PC-9 (cell line): Measurements from ENCODE around the gene SLC35A2. TPM values are rescaled to one million over a fixed set of nuclear protein-coding genes. Genes with fewer than 3 reads are reported as not detected.
"Not testable (repeated sequence)": the region's sequence is repeated elsewhere in the genome, so short reads cannot be mapped to it uniquely, and the experiment has no call there.

Source experiments
- BruUV-seq: library from RNA; stranded (reverse); fragments of 400-500 nt; replicated peaks from 2 replicates; lab custom pipeline; 2021; lab: Mats Ljungman, UMichigan
- CTCF ChIA-PET: fragments of 300-600 bp; sonication (Branson Sonifier 250); formaldehyde crosslinking; loops from one replicate; lab custom pipeline; 2022; ENCODE audit warnings: antibody characterized with exemption; lab: Charles Lee
- POLR2A ChIA-PET: fragments of 300-600 bp; sonication (Branson Sonifier 250); formaldehyde crosslinking; loops from one replicate; lab custom pipeline; 2022; ENCODE audit warnings: antibody characterized with exemption; ENCODE audit not compliant: unreplicated experiment; lab: Charles Lee
- DNase-seq, 2 experiments: peaks; one replicate each; pipeline versions ENCODE4 v3.0.0 to v3.0.0-alpha.2; 2015 to 2022; ENCODE audit warnings: mixed read lengths in 1 of 2
- H2AFZ ChIP-seq: fragments of 200-600 bp; sonication (generic); 2 replicates; pipeline ENCODE4 v1.8.1; 2017; ENCODE audit warnings: antibody characterized with exemption
- H3F3A ChIP-seq: fragments of 200-600 bp; sonication (generic); 2 replicates; pipeline ENCODE4 v1.8.1; 2017; ENCODE audit warnings: antibody characterized with exemption, mild to moderate bottlenecking, low read depth; ENCODE audit not compliant: insufficient read depth
- H3K27ac ChIP-seq: fragments of 200-600 bp; sonication (generic); 2 replicates; pipeline ENCODE4 v1.6.1; 2016; ENCODE audit warnings: mixed run types
- H3K27me3 ChIP-seq: fragments of 200-600 bp; sonication (generic); 2 replicates; pipeline ENCODE4 v1.6.1; 2016; ENCODE audit warnings: low read depth, mixed run types; ENCODE audit not compliant: insufficient read depth
- H3K36me3 ChIP-seq: fragments of 200-600 bp; sonication (generic); 2 replicates; pipeline ENCODE4 v1.6.1; 2016; ENCODE audit warnings: low read depth, mixed run types
- H3K4me1 ChIP-seq: fragments of 200-600 bp; sonication (generic); replicated peaks from 2 replicates; pipeline ENCODE4 v1.6.1; 2016; ENCODE audit warnings: mixed run types; ENCODE audit not compliant: insufficient read depth
- H3K4me2 ChIP-seq: fragments of 200-600 bp; sonication (generic); 2 replicates; pipeline ENCODE4 v1.6.1; 2017; ENCODE audit warnings: mixed run types
- H3K4me3 ChIP-seq: fragments of 200-600 bp; sonication (generic); 2 replicates; pipeline ENCODE4 v1.6.1; 2016; ENCODE audit warnings: mixed run types
- H3K79me2 ChIP-seq: fragments of 200-600 bp; sonication (generic); 2 replicates; pipeline ENCODE4 v1.6.1; 2017; ENCODE audit warnings: low read depth, mixed run types
- H3K9me2 ChIP-seq: fragments of 200-600 bp; sonication (generic); 2 replicates; pipeline ENCODE4 v1.8.1; 2017; ENCODE audit warnings: mild to moderate bottlenecking; ENCODE audit not compliant: insufficient read depth
- H3K9me3 ChIP-seq: fragments of 200-600 bp; sonication (generic); 2 replicates; pipeline ENCODE4 v1.8.1; 2016; ENCODE audit warnings: low read depth; ENCODE audit not compliant: insufficient read depth
- H4K20me1 ChIP-seq: fragments of 200-600 bp; sonication (generic); 2 replicates; pipeline ENCODE4 v1.8.1; 2017; ENCODE audit not compliant: insufficient read depth
- CTCF ChIP-seq: fragments of 200-600 bp; sonication (generic); conservative IDR thresholded peaks from 2 replicates; pipeline ENCODE4 v1.6.1; 2017; ENCODE audit warnings: mixed run types, antibody characterized with exemption, mild to moderate bottlenecking, moderate library complexity
- EZH2 ChIP-seq: fragments of 200-600 bp; sonication (generic); IDR thresholded peaks from 2 replicates; pipeline ENCODE4 v1.8.0; 2017; ENCODE audit warnings: antibody characterized with exemption, low read depth
- intact Hi-C: fragments of 100-400 bp; cut with micrococcal nuclease; formaldehyde crosslinking; loops from one replicate; pipeline ENCODE4 v1.10.0; 2022; ENCODE audit not compliant: unreplicated experiment
- total RNA-seq: library from RNA; stranded (reverse); gene quantifications from 2 replicates; pipeline ENCODE4 v1.2.3, GENCODE V29; 2021

SLC35A2 gene
- total RNA-seq, 1 experiment from 2014 or later, result 29.6 TPM

GRCh38 chrX:48890934-48891401 is 20.5 kb downstream of the SLC35A2 start:
- Histone ChIP-seq H3K4me1 (no peaks in the 10 kb centered on the region), H3K27ac (no peak overlapping the region), H3F3A (no peaks in the 10 kb centered on the region), H4K20me1 (no peaks in the 10 kb centered on the region), H3K79me2 (no peaks in the 10 kb centered on the region), H3K27me3 (no peaks in the 10 kb centered on the region), H3K9me3 (no peaks in the 10 kb centered on the region), H2AFZ (no peak overlapping the region), H3K36me3 (no peaks in the 10 kb centered on the region), H3K4me3 (peak overlapping the region; percentile 44; the same call in 1 of the 2 replicates), H3K4me2 (peak overlapping the region; percentile 72), H3K9me2 (no peaks in the 10 kb centered on the region)
- DNase-seq, result no peak
- TF ChIP-seq CTCF (no peak), EZH2 (no peak)
- ChIA-PET CTCF (no interaction called here), POLR2A (interaction anchor here (0.7 kb wide), 1 partner anchor 85 kb away, joined by 5 read pairs; no protein-coding TSS in a partner anchor)
- intact Hi-C loops, result no loop called here
- BruUV-seq, result no TSS peak

GRCh38 chrX:48890296-48890925 is 21.0 kb downstream of the SLC35A2 start:
- H2AFZ ChIP-seq, result no peak overlapping the region
- H3K9me3 ChIP-seq, result no peaks in the 10 kb centered on the region
- H4K20me1 ChIP-seq, result no peaks in the 10 kb centered on the region
- H3F3A ChIP-seq, result no peaks in the 10 kb centered on the region
- no peak overlapping the region for H3K27ac ChIP-seq
- no peak overlapping the region for H3K4me3 ChIP-seq
- no peaks in the 10 kb centered on the region for H3K36me3 ChIP-seq
- H3K27me3 ChIP-seq, result no peaks in the 10 kb centered on the region
- no peak for DNase-seq
- H3K9me2 ChIP-seq, result no peaks in the 10 kb centered on the region
- ChIA-PET POLR2A (no interaction called here), CTCF (no interaction called here)
- intact Hi-C loops, result no loop called here
- BruUV-seq, result no TSS peak
- TF ChIP-seq CTCF (no peak), EZH2 (no peak)
- H3K4me1 ChIP-seq, result no peaks in the 10 kb centered on the region
- no peaks in the 10 kb centered on the region for H3K79me2 ChIP-seq
- peak overlapping the region; percentile 72; the same call in 1 of the 2 replicates for H3K4me2 ChIP-seq

GRCh38 chrX:48886586-48886985 is 24.9 kb downstream of the SLC35A2 start:
- H3K4me3 ChIP-seq, CTCF ChIA-PET: not testable (repeated sequence)
- POLR2A ChIA-PET, result interaction anchor here (0.7 kb wide), 1 partner anchor 72 kb away, joined by 12 read pairs; no protein-coding TSS in a partner anchor

More at GRCh38 chrX:48886586-48886985, 24.9 kb downstream of the SLC35A2 start:
- H3K27ac ChIP-seq, intact Hi-C loops, H3F3A ChIP-seq, H3K27me3 ChIP-seq, H3K9me3 ChIP-seq, H4K20me1 ChIP-seq, H3K9me2 ChIP-seq, DNase-seq, H3K36me3 ChIP-seq, BruUV-seq, H3K4me2 ChIP-seq, H2AFZ ChIP-seq, H3K79me2 ChIP-seq, H3K4me1 ChIP-seq: not testable (repeated sequence)
